ENCODE data around the gene ZFP82.

Gene ZFP82

DNA sequence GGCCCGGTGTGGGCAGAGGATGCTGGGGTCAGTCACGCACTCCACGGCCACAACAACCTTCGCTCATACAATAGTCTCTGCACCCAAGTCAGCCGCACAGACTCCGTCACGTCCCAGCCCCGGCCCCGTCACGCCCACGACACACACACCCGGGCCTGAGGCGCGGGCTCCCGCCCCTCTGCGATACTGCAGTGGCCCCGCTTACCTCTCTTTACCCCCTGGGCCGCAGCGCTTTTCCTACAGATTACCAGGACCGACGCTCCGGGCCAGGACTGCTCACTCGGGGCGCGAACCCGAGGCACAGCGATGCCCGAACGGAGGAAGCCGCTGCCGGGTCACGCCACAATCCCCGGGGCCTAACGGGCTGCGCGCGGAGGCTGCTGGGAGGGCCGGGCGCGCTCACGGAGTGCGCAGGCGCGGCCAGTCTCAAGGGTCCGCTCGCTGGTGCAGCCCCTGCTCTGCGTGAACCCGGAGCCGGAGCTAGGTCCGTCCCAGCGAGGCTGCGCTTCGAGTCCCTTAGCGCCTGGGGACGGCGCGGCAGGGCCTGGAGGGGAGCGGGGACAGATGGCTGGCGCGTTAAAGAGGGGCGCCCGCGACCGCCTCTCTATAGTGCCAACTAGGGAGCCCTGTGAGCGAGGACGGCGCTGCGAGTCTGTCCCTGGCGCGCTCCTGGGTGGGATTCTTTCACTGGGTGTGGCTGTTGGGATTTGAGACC is at the start of gene ZFP82:
Gene ZFP82 (minus strand): TSS at position 358 of the 715 bp plus-strand sequence. CDS start 8,855 bp downstream, outside the sequence.
- DNase-seq = peak; percentile 37

DNA sequence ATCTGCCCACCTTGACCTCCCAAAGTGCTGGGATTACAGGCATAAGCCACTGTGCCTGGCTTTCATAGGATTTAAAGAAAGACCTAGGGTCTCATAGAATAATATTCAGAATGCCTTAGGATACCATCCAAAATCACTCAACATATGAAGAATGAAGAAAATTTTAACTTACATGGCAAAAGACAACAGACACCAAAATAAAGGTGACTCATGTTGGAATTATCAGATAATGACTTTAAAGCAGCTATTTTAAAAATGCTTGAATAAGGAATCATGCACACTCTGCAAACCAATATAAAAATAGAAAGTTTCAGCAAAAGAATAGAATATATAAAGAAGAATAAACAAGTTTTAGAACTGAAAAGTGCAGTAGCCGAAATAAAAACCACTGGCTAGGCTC is 41.6 kb upstream of the ZFP82 start:
- no peak for DNase-seq

DNA sequence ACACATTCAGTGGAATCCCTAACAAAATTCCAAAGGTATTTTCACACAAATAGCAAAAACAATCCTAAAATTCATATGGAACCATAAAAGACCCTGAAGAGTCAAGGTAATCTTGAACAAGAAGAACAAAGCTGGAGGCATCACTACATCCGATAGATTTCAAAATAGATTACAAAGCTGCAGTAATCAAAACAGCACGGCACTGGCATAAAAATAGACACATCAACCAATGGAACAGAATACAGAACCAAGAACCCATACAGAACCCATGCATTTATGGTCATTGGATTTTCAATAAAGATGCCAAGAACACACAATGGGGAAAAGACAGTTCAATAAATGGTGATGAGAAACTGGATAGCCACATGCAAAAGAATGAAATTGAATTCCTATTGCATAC is 38.4 kb upstream of the ZFP82 start:
- DNase-seq = no peak

DNA sequence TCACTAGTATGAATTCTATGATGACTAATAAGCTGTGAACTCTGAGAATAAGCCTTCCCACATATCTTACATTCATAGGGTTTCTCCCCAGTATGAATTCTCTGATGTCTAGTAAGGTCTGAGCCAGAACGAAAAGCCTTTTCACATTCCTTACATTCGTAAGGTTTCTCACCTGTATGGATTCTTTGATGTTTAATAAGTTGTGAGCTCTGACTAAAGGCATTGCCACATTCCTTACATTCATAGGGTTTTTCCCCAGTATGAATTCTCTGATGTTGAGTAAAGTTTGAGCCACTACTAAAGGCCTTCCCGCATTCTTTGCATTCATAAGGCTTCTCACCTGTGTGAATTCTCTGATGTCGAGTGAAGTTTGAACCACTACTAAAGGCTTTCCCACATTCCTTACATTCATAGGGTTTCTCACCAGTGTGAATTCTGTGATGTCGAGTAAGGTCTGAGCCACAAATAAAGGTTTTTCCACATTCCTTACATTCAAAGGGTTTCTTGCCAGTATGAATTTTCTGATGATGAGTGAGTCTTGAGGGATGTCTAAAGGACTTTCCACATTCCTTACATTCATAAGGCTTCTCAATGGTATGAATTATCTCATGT is 30.7 kb upstream of the ZFP82 start:
- no peak for DNase-seq

DNA sequence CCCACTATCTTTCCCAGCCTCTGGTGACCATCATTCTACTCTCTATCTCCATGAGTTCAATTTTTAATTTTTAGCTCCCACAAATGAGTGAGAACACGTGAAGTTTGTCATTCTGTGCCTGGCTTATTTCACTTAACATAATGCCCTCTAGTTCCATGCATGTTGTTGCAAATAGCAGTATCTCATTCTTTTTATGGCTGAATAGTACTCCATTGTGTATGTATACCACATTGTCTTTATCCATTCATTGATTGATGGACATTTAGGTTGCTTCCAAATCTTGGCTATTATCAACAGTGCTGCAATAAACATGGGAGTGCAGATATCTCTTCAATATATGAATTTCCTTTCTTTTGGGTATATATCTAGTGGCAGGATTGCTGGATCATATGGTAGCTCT is 22.9 kb upstream of the ZFP82 start:
- no peak for DNase-seq

DNA sequence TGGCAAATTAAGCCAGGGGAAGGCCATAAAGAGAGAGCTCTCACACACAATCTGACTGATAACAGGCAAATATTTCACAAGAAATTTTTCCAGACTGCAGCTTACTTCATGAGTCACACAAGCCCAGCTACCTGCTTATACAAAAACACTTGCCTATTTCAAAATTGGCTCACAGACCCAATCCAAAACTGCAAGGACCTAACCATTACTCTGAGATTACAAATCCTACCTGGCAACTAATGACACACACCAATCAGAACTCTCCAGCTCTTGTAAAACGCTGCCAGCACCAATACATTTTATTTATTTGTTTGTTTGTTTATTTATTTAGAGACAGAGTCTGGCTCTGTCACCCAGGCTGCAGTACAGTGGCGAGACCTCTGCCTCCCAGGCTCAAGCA is 18.1 kb upstream of the ZFP82 start:
- no peak for DNase-seq

DNA sequence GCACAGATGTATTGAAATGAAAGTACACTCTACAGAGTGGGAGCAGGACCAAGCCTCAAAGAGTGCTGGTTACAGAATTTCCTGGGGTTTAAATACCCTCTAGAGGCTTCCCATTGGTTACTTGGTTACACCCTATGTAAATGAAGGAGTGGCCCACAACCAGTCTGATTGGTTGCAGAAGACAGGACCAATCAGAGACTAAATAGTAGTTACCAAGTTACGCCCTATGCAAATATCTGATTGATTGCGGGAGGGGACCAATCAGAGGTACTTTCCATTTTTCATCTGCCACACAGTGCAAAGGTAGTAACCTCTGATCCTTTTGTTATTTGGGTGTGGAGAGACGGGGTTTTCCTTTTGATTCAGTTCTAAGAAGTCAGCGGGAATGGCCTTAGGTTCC is 5.5 kb upstream of the ZFP82 start:
- DNase-seq = no peak

DNA sequence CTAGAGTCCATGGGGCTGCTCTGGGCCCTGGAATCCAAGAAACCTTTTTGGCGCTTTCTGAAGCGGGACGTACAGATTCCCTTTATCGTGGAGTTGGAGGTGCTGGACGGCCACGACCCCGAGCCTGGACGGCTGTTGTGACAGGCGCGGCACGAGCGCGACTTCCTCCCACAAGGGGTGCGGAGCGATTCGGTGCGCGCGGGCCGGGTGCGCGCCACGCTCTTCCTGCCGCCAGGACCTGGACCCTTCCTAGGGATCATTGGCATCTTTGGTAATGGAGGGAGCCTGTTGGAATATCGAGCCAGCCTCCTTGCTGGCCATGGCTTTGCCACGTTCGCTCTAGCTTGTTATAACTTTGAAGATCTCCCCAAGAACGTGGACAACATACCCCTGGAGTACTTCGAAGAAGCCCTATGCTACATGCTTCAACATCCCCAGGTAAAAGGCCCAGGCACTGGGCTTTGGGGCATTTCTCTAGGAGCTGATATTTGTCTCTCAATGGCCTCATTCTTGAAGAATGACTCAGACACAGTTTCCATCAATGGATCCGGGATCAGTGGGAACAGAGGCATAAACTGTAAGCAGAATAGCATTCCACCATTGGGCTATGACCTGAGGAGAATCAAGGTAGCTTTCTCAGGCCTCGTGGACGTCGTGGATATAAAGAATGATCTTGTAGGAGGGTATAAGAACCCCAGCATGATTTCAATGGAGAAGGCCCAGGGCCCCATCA is 3.5 kb upstream of the ZFP82 start:
- no peak for DNase-seq

DNA sequence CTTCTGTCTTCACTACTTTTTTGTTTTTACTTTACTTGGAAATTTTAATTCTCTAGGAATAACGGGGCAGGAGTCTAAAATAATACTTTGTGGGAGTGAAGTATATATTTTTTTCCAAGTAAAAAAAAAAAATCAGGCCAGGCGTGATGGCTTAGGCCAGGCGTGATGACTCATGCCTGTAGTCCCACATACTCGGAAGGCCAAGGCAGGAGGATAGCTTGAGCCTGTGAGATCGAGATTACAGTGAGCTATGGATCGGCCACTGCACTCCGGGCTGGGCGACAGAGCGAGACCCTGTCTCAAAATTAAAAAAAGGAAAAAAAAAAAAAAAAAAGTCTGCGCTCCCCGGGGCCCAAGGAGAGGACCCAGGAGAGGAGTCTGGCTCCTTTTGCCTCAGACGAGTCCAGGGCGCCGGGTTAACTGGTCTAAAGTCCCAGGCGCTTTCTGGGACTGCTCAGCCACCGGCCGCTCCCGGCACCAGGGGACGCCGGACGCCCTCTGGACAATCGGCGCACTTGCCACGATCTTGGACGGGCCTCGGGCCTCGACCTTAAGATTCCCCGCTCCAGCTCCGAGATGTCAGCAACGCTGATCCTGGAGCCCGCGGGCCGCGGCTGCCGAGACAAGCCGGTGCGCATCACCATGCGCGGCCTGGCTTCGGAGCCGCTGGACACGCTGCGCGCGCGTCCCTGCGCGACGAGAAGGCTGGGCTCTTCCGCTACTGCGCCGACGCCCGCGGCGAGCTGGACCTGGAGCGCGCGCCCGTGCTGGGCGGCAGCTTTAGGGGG is 2.7 kb upstream of the ZFP82 start:
- DNase-seq = no peak

DNA sequence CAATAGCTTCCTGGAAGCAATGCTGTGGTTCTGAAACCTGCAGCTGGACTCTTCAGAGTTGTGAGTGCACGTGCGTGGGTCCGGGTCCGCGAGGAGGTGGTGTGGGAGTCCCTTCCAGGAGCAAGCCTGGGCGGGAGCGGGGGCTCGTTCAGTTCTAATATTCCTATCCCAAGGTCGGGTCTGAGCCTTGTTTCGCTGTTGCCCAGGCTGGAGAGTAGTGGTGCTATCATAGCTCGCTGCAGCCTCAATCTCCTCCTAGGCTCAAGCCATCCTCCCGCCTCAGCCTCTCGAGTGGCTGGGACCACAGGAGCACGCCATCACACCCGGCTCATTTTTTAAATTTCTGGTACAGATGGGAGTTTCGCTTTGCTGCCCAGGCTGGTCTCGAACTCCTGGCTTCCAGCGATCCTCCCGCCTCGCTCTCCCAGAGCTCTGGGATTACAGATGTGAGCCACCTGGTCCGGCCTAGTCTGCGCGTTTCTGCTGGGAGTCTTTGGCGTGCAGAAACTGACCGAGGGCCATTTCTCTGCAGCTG is 625 bp downstream of the ZFP82 start:
- DNase-seq = no peak

DNA sequence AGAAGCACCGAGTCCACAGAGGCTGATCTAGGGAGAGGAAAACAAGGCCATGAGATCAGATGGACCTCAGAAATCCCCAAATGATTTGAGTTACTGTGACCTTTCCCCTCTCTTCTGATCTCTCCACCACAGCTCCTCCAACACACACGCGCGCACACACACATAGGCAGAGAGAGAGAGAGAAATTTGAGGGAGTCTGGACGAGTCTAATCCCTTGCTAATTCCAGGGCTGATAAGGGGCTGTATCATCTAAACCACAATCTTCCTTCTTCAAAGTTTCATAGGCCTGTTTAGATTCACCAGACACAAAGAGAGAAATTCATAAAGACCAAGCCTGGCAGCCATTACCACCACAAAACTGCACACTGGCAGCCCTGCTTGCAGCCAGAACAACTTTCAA is 8.6 kb downstream of the ZFP82 start:
- no peak for DNase-seq

DNA sequence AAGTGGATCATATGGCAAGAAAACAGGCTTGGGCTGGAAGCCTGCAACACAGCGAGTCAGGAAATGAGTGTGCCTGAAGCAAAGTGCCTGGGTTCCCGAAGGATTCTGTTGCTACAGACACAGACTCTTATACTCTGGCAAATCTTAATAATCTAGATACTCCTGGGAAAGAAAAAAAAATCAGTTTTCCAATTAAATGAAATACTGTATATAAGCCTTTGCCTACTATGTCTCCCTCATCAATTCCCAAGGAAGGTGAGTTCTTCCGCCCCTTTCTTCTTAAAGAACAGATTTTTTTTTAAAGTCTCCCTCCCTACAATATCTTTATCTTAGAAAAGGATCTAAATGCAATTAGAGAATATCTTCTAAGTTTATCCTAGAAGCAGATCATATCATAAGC is 10.3 kb downstream of the ZFP82 start:
- no peak for DNase-seq

DNA sequence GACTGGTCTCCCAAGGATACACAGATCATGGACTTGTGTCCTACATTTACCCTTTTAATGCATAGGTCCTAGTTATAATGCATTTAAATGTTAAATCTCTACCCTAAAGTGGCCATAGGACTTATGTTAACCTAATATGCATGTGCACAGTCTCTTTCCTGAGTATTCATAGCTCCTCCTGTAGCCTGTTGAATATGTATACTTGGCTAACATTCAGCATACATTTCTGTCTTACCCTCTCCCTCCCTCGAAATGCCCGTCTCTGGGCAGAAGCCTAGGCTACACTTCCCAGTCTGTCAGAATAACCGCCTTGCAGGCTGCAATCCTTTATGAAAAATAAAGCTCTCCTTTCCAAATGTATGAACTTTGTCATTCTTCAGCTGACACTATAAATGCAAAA is 13.9 kb downstream of the ZFP82 start:
- no peak for DNase-seq

DNA sequence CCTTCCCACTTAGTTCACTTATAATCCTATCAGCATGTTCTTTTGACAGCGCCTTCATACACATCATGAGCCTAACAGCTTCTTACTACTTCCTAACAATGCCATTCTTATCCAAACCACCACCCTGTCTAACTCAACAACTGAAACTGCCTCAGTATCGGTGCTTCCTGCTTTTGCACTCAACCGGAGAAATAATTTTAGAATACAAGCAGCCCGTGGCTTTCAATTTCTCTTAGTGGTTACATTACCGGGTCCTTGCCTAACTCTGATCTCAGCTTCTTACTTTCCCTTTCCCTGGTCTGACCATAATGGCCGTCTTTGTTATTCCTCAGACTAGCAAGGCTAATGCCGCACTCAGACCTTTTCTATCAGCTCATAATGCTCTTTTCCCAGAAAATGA is 17.0 kb downstream of the ZFP82 start:
- DNase-seq = no peak

DNA sequence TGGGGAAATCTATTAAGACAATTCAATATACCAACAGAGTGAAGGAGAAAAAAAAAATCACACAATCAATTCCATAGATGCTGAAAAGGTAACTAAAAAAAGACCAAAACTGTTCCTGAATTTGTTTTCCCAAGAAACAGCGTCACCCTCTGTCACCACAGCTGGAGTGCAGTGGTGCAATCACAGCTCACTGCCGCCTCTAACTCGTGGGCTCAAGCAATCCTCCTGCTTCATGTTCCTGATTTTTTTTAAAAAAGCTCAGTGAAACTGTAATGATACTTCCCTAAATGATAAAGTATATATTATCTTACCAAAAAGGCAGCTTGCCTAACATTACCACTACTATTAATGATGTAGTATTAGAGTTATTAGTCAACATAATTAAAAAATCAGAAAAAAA is 19.9 kb downstream of the ZFP82 start:
- DNase-seq = no peak

DNA sequence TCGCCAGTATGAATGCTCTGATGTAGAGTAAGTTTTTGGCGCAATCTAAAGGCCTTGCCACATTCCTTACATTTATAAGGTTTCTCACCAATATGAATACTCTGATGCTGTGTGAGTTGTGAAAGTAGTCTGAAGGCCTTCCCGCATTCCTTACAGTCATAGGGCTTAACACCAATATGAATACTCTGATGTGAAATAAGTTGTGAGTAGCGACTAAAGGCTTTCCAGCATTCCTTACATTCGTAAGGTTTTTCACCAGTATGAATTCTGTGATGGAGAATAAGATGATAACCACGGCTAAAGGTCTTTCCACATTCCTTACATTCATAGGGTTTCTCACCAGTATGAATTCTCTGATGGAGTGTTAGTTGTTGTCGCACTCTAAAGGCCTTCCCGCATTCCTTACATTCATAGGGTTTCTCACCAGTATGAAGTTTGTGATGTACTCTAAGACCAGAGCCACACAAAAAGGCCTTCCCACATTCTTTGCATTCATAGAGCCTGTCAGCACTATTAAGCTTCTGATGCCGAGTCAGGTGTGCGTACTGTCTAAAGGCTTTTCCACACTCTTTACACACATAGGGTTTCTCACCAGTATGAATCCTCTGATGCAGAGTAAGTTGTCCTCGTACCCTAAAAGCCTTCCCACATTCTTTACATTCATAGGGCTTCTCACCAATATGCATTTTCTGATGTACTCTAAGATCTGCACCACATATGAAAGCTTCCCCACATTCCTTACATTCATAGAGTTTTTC is 25.3 kb downstream of the ZFP82 start:
- DNase-seq = no peak

DNA sequence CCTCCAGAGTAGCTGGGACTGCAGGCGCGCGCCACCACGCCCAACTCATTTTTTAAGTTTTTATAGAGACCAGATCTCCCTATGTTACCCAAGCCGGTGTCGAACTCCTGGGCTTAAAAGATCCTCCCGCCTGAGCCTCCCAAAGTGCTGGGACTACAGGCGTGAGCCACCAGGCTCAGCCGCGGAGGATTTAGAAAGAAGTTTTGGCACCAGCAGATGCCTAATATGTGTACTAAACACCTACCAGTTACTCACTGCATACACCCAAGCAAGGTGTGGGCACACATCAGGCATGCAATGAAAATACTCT is 39.0 kb downstream of the ZFP82 start:
- DNase-seq = no peak

DNA sequence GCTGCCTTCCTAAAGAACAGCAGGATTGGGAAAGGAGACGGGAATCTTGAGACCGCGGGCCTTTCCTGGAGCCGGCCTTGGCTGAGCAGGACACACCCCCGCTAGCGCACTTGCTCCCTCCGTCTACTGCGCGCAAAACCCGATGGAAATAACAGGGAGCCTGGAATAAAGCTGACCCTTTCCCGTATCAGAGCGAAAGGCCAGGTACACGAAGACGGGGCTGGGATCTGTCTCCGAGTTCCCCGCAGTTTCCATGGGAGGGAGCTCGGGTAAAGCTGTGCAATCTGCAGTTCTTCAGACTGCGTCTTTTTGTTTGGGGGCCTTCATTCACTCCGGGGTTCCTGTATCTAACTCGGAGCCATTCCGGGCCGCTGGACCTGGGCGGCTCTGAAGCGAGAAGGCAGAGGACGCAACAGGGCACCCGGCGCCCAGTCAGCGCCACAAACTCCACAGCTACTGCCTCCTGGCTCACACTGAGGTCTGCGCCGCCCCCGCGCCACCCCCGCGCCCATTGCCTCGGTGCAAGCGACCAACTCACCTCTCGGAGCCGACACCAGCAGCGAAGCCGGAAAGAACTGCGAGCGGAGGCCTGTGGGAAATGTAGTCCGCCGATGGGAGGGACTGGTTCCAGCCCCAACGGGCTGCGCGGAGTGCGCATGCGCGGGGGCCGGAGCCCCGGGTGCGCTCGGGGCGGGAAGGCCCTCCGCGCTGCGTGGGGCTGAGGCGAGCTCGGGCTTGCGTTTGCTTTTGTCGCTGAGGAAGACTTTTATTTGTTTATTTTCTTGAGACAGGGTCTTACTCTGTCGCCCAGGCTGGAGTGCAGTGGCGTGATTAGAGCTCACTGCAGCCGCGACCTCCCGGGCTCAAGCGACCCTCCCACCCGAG is 39.6 kb downstream of the ZFP82 start, which contains the start of gene ZFP14:
Gene ZFP14 (minus strand): TSS at position 577 of the 885 bp plus-strand sequence. CDS start 11,309 bp downstream, outside the sequence.
- peak; percentile 90 for DNase-seq

DNA sequence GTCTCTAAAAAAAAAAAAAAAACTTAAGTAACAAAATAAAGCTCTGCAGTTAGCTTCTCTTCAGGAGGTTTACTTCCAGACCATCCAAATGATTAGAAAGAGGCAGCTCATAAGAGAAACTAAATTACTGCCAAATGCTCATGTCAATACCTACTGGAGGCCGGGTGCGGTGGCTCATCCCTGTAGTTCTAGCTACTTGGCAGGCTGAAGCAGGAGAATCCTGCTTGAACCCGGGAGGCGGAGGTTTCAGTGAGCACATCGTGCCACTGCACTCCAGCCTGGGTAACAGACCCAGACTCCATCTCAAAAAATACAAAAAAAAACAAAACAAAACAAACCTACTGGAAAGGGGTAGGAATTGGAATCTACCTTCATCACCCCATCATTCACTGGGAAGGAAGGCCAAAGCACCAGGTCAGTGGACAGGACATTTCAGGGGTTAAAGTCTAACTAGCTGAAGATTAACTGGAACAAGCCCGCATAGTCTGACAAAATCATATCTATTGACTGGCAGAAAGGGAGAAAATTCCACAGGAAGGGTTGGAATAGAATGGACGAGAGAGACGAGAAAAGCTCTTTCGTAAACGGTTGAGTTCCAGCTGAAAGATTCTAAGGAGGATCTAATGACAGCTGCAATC is 40.8 kb downstream of the ZFP82 start:
- DNase-seq = no peak

DNA sequence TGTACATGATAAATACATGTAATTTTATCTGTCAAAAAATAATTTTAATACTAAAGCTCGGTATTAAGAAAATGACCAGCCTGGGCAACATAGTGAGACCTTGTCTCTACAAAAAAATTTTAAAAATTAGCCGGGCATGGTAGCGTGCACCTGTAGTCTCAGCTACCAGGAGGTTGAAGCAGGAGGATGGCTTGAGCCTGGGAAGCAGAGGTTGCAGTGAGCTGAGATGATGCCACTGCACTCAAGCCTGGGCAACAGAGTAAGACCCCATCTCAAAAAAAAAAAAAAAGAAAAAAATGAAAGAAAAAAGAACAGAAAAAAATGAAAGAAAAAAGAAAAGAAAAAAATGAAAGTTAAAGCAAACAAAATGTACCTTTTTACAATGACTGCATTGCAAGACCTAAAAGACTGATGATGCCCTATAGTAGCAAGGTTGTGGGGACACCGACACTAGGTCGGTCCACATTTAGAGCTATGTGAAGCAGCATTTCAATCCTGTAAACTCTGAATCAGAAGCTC is 44.7 kb downstream of the ZFP82 start:
- no peak for DNase-seq

DNA sequence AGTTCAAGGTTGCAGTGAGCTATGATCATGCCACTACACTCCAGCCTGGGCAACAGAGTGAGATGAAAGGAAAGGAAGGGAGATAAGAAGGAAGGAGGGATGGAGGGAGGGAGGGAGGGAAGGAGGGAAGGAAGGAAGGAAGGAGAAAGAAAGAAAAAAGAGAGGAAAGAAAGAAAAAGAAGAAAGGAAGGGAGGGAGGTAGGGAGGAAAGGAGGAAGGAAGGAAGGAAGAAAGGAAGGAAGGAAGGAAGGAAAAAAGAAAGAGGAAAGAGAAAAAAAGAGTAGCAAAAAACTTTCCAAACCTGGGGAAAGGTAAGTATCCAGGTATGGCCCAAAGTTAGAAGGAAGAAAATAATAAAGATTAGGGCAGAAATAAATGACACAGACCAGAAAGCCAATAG is 46.6 kb downstream of the ZFP82 start:
- no peak for DNase-seq

Data from KG1 (cell line).